ENCODE measurements around the gene OR10A4.
"Not testable (repeated sequence)": the region's sequence is repeated elsewhere in the genome, so short reads cannot be mapped to it uniquely, and the experiment has no call there.

Gene OR10A4

DNA sequence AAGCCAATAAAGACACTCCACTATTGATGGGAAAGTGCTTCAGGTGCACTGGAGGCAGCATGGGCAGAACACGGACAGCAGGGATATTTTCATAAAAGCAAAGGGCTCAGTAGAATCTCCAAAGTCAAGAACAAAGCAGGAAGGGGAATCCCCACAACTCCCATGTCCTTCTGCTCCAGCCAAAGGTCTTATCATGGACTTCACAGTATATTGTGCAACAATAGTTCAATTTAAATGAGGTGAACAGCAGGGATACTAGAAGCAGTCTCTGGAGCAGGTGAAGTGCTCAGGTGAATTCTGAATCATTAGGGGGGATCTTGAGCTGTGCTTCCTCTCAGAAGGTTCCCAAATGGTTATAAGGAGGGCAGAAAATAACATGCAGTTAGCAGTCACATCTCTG is 22.5 kb downstream of the OR10A4 start:
- DNase-seq (ENCODE audit: low spot score) = no peak

- no peak for DNase-seq (ENCODE audit: low spot score)
These were observed 24.0 kb downstream of the OR10A4 start for GRCh38 chr11:6900327-6900999.

DNA sequence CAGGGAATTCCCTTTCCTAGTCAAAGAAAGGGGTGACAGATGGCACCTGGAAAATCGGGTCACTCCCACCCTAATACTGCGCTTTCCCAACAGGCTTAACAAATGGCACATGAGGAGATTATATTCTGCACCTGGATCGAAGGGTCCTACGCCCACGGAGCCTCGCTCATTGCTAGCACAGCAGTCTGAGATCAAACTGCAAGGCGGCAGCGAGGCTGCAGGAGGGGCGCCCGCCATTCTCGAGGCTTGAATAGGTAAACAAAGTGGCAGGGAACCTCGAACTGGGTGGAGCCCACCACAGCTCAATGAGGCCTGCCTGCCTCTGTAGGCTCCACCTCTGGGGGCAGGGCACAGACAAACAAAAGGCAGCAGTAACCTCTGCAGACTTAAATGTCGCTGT is 28.4 kb downstream of the OR10A4 start:
- DNase-seq (ENCODE audit: low spot score) = not testable (repeated sequence)

- no peak for DNase-seq (ENCODE audit: low spot score)
These were observed 35.0 kb downstream of the OR10A4 start for GRCh38 chr11:6911378-6911777.

- no peak for DNase-seq (ENCODE audit: low spot score)
These were observed 35.5 kb downstream of the OR10A4 start for GRCh38 chr11:6911948-6912347.

DNA sequence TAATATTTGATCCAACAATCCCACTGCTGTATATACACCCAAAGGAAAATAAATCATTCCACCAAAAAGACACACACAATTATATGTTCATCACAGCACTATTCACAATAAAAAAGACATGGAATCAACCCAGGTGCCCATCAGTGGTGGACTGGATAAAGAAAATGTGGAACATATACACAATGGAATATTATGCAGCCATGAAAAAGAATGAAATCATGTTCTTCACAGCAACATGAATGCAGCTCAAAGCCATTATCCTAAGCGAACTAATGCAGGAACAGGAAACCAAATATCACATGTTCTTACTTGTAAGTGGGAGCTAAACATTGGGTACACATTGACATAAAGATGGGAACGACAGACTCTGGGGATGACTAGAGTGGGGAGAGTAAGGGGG is 43.3 kb downstream of the OR10A4 start:
- no peak for DNase-seq (ENCODE audit: low spot score)

DNA sequence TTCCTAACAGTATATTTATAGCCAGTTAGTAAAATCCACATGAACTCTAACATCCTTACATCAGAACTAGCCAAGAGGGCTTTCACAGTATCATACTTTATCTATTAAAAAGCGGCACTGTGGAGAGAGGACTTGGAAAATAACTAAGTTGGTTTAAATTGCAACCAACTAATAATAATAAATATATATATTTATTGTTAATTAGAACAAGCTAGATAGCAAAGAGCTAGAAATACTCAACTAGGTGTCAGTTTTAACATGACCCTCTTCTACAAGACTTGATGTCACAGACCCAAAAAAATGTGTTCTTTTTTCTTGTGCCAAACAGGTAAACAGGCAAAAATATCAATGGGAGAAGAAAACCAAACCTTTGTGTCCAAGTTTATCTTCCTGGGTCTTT is 44.3 kb downstream of the OR10A4 start, which contains the start of gene OR2D3:
Gene OR2D3 (plus strand): TSS at position 301 of the 400 bp plus-strand sequence. CDS start 0 bp downstream, at position 301.
- DNase-seq (ENCODE audit: low spot score) = no peak

DNA sequence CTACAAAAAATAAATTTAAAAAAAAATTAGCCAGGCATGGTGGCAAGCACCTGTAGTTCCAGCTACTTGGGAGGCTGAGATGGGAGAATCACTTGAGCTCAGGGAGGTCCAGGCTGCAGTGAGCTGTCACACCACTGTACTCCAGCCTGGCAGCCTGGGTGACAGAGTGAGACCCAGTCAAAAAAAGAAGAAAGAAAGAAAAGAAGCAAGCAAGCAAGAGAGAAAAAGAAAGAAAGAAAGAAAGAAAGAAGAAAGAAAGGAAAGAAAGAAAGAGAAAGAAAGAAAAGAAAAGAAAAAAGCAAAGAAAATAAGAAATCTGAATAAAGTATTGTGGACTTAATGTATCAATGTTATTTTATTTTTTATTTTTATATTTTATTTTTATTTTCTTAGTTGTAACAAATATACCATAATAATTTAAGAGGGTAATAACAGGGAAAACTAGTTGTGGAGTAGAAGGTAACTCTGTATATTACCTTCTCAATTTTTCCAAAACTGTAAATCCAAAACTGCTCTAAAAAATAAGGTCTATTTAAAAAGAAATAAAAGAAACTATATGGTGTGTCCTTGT is 48.7 kb downstream of the OR10A4 start:
- no peak for DNase-seq (ENCODE audit: low spot score)

DNA sequence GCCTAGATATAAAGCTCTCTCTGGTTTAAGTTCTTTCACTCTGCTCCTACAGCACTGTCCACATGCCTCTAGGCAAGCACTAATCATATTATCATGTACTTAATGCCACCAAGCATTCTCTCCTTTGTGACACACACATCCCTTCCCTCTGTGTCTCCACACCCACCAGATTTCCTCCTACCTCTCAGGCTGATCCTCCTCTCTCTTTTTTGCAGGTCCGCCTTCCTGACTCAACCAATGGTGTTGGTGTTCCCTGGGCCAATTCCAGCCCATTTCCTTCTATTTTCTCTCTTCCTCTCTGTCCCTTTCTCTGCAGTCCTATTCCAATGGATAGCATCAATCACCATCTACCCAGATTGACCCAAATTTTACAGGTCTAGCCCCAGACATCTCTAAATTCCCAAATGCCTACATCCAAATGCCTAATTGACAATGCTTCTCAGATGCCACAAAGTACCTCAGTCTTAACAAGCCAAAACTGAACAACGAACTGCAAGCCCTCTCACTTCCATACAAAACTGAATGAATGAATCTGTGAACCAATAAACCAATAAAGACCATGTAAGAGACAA is 49.3 kb downstream of the OR10A4 start:
- no peak for DNase-seq (ENCODE audit: low spot score)

DNA sequence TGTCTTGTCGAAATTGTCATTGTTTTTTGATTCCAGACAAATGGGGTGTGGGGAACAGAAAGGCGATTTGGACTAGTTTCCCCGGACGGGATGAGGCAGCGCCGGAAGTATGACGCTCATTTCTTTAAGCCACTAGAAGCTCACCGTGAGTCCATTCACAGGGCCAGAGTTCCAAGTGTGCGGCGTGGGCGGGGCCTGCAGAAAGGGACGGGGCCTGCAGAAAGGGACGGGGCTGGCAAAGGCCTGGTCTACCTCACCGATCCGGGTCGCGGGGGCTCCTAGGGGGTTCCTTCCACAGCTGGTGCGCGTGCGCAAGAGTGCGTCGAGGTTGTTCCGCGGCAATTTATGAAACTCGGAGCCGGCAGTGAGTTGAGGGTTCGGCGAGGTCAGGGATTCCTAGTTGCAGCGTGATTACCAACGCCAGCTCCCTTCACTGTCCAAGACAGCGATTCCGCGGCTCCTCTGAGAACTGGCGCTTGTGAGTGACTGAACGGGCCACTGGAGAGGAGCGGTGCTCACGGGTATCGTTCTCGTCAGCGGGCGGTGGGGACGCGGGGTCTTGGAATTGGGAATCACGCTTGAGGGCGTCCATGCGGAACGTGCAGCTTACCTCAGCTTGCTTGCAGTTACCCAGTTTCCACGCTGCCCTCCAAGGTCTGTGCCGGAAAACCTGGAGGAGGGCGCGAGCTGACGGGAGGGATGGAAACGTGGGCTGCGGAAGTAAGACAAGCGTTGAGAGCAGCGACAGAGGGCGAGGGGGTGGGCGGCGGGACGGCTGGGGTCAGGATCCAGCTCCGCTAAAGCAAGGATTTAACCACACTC is 50.0 kb downstream of the OR10A4 start, which contains the start of gene ZNF215:
Gene ZNF215 (plus strand): TSS at position 219 of the 822 bp plus-strand sequence. CDS start 5,847 bp downstream, outside the sequence.
- peak; percentile 36 for DNase-seq (ENCODE audit: low spot score)

DNA sequence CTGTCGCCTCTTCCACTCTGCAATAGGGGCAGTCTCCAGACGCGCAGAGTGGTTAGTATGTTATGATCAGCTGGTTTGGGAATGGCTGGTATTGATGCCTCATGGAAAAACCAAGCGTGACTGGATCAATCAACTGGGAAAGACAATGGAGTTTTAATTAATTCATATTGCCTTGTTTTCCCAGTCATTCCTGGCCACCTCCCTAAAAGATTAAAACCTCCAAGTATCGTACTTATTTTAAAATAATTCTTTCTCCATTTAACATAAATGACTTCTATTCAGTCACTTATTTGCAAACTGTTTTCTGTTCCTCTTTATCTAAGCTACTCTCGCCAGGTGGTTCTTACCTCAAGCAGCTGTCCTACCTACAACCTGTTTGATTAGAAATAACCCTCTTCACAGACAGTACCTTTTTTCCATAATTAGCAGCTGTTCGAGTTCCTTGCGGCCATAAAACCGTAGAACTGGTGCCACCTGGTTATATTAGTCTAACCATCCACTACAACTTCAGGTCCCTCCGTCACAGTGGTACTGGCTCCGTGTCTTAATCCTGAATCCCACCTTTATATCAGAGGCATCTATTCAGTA is 50.7 kb downstream of the OR10A4 start:
- DNase-seq (ENCODE audit: low spot score) = no peak

All from hematopoietic multipotent progenitor cell treated with erythropoietin and hydrocortisone succinate and interleukin-3 and kit ligand, for 17 days (in vitro differentiated cells).